Esophagus squamous epithelium (tissue), 4 donors: Measurements from ENCODE around the gene PTPRN2.

ENCODE experiments used
- POLR2A ChIP-seq, 4 donors: fragments of 450-650 bp; IDR thresholded peaks; one replicate each; pipeline ENCODE4 v1.6.1; 2017; ENCODE audit warnings: antibody characterized with exemption in 4 of 4, mild to moderate bottlenecking in 4 of 4, moderate library complexity in 3 of 4
- TF ChIP-seq, protein P1 (sequence below), 6 experiments: fragments of 450-650 bp in 4 of 6; fragments of 200-600 bp in 2 of 6; sonication (generic) in 2 of 6; IDR thresholded peaks; one replicate each; pipeline ENCODE4 v1.5.1; 2016 to 2019; ENCODE audit warnings: antibody characterized with exemption in 6 of 6, mild to moderate bottlenecking in 4 of 6, moderate library complexity in 4 of 6

DNA sequence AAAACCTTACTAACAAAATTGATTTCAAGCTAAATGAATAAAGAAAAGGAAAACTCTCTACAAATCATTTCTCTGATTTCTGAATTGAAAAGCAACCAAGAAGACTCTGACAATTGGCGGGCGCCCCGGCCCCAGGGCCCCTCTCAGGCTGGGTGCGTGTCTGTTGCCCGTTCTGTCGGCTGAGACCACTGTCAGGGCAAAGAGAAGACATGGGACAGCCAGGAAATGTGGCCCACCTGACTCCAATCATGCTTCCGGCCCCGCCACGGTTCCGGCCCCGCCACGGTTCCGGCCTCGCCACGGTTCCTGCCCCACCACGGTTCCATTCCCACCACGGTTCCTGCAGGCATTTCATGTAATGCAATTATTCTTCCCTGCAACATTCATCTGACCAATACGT is 115.9 kb downstream of the PTPRN2 start:
- TF ChIP-seq, protein P1, sequence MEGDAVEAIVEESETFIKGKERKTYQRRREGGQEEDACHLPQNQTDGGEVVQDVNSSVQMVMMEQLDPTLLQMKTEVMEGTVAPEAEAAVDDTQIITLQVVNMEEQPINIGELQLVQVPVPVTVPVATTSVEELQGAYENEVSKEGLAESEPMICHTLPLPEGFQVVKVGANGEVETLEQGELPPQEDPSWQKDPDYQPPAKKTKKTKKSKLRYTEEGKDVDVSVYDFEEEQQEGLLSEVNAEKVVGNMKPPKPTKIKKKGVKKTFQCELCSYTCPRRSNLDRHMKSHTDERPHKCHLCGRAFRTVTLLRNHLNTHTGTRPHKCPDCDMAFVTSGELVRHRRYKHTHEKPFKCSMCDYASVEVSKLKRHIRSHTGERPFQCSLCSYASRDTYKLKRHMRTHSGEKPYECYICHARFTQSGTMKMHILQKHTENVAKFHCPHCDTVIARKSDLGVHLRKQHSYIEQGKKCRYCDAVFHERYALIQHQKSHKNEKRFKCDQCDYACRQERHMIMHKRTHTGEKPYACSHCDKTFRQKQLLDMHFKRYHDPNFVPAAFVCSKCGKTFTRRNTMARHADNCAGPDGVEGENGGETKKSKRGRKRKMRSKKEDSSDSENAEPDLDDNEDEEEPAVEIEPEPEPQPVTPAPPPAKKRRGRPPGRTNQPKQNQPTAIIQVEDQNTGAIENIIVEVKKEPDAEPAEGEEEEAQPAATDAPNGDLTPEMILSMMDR (IDR thresholded peaks at IDR 0.05) = no peak
- no peak for TF ChIP-seq POLR2A (IDR thresholded peaks at IDR 0.05)
